Liver (tissue), 3 donors: ENCODE results near the gene COL15A1.

Experiments used
- CTCF ChIP-seq: fragments of 150-350 bp; IDR thresholded peaks from 2 replicates; pipeline ENCODE4 v1.5.1; 2017; ENCODE audit warnings: improper control_type of control experiment, low read depth, low read length; ENCODE audit not compliant: missing input control
- EGR1 ChIP-seq, 2 donors: IDR thresholded peaks; 2 replicates each; pipeline ENCODE4 v1.6.1; 2016 to 2018; ENCODE audit warnings: antibody characterized with exemption in 2 of 2, low read depth in 2 of 2
- GABPA ChIP-seq, 2 donors: IDR thresholded peaks in 1 of 2; conservative IDR thresholded peaks in 1 of 2; 2 replicates each; pipeline ENCODE4 v1.6.1; 2016; ENCODE audit warnings: antibody characterized with exemption in 2 of 2, mild to moderate bottlenecking in 1 of 2, moderate library complexity in 1 of 2
- JUND ChIP-seq, 2 donors: IDR thresholded peaks; 2 replicates each; pipeline ENCODE4 v1.6.1; 2016; ENCODE audit warnings: antibody characterized with exemption in 2 of 2
- MAX ChIP-seq: IDR thresholded peaks from 2 replicates; pipeline ENCODE4 v1.6.1; 2016; ENCODE audit warnings: antibody characterized with exemption
- RAD21 ChIP-seq, 2 donors: IDR thresholded peaks; 2 replicates each; pipeline ENCODE4 v1.6.1; 2016; ENCODE audit warnings: antibody characterized with exemption in 2 of 2, mild to moderate bottlenecking in 2 of 2
- REST ChIP-seq: IDR thresholded peaks from 2 replicates; pipeline ENCODE4 v1.6.1; 2016; ENCODE audit warnings: antibody characterized with exemption, mild to moderate bottlenecking
- YY1 ChIP-seq: IDR thresholded peaks from 2 replicates; pipeline ENCODE4 v1.6.1; 2016; ENCODE audit warnings: antibody characterized with exemption, mild to moderate bottlenecking
- donor health status: healthy.
- donor health status: healthy.

GRCh38 chr9:99040911-99041582 is 97.3 kb downstream of the COL15A1 start:
- TF ChIP-seq CTCF (no peak), REST (no peak), JUND (IDR thresholded peaks at IDR 0.05) (no peak), MAX (no peak), EGR1 (IDR thresholded peaks at IDR 0.05; ENCODE audit: low read depth in 2 of 2) (no peak), GABPA (IDR thresholded peaks at IDR 0.05 in 1 of 2, conservative IDR thresholded peaks at IDR 0.05 in 1 of 2) (no peak), RAD21 (IDR thresholded peaks at IDR 0.05) (no peak), YY1 (no peak)
